Stimulated activated CD8-positive, alpha-beta memory T cell treated with anti-CD3 and anti-CD28 coated beads, Interleukin-7, amount 100 ng/mL, for 48 hours (primary cell): ENCODE measurements around the gene PUS3.
"Not testable (repeated sequence)": the region's sequence is repeated elsewhere in the genome, so short reads cannot be mapped to it uniquely, and the experiment has no call there.

Source experiments
- DNase-seq, 2 donors: peaks; one replicate each; pipeline ENCODE4 v3.0.0-alpha.2; 2020; ENCODE audit warnings: low read depth in 1 of 2; ENCODE audit errors: extremely low read depth in 1 of 2

The PUS3 gene

DNA sequence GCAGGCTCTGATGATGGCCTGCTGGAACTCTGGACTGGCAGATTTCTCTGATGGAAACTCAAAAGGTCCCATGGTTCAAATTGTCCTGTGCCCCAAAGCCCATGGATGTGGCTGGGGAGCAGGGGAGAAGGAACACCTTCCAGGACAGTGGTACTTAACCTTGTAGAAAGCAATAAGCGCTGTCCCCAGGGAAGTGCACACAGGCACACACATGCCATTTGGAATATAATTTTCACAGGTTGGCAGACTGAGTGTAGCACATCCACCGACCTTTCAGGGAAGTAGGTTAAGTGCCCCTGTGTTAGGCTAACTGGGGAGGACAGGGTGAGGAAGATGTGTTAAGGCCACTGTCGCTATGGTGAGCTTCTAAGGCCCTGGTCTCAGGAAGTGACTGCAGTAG is 19.1 kb upstream of the PUS3 start:
- DNase-seq: no peak

GRCh38 chr11:125921042-125921441 is 18.0 kb upstream of the PUS3 start:
- no peak for DNase-seq

- DNase-seq: no peak
These were observed 15.3 kb upstream of the PUS3 start for GRCh38 chr11:125918140-125918840.

- DNase-seq: no peak
These were observed 13.8 kb upstream of the PUS3 start for GRCh38 chr11:125916683-125917347.

- not testable (repeated sequence) for DNase-seq
These were observed 11.6 kb upstream of the PUS3 start for GRCh38 chr11:125914601-125915000.

DNA sequence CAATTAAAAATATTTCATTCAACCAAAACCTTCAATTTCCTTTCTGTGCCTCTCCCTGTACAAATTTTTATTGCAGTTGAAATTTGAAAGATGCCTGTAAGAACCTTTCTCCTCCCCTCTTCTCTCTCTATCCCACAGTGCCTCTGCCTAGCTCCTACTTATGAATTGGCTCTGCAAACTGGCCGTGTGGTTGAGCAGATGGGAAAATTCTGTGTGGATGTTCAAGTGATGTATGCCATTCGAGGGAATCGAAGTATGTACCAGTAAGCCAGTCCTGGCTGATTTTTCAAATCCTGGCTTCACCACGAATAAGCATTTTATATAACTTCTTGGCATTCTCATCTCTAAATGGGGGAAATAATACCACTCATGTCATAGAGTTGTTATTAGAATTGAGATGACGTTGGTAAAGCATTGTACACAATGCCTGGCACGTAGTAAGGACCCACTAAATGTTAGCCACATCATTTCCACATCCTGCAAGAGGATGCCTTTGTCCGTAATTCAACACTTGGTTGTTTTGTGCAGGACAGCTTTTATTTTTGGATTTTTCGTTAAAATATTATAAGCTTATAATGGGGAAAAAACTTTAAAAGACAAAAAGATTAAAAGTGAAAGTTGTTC is 7.3 kb upstream of the PUS3 start:
- DNase-seq: no peak

- no peak for DNase-seq
These were observed 1.7 kb upstream of the PUS3 start for GRCh38 chr11:125904678-125905077.

DNA sequence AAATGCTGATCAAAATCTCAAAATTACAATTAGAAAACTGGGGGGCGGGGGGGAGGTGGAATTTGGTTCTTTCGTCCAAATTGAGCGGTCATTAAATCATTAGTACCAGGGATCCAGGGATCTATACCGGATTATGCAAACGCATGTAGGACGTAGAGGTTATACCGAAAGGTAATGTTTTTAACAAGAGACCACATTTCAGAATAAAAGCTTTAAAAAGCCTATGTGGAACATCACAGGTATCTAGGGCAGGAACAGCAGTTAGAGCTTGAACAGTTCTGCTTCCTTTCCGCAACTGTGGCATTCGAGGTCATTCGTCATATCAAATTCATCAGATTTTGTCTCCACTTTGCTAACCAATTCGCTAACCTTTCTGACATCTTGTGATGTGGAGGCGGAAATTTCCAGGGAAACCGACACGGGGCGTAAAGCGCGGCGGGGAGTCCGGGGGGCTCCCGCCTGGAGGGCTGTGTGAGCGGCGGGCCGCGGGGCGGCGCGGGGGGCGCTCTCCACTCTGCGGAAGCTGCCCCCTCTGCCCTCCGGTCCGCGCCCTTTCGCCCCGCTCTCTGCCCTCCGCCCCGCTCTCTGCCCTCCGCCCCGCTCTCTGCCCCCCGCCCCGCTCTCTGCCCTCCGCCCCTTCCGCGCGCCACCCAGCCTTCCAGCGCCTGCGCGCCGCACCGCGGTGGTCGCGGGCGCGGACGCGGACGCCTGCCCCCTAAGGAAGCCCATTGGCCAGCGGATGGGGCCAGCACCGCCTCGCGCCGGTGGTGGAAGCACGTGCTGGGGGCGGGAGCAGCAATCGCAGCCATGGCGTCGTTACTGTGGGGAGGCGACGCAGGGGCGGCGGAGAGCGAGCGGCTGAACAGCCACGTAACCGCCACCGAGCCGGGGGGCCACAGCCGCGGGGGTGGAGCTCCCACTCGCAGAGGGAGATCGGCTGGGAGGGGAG is 979 bp upstream of the PUS3 start, which contains the start of gene DDX25:
Gene DDX25 (plus strand): TSS at position 798 of the 949 bp plus-strand sequence. CDS start 10 bp downstream, at position 808.
- DNase-seq: no peak

DNA sequence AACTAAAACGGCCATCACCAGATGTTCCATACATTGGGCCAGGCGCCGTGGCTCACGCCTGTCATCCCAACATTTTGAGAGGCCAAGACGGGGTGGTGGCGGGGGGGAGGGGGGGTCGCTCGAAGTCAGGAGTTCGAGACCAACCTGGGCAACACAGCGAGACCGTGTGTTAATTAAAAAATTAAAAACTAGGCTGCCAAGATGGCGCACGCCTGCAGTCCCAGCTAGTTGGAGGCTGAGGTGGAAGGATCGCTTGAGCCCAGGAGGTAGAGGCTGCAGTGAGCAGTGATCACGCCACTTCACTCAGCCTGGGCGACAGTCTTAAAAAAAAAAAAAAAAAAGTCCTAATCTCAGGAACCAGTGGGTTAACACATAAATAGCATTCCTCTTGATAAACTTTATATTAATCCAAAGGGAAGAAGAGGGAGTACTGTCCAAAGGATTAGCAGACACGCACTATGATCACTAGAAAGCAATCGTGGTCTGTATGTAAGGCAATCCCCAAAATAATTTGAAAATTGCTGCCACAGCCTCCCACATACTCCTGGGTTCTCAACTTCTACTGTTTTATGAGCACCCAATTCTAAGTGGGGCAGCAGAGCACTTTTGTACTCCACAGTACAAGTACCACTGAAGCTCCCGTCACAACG is 604 bp downstream of the PUS3 start:
- no peak for DNase-seq

DNA sequence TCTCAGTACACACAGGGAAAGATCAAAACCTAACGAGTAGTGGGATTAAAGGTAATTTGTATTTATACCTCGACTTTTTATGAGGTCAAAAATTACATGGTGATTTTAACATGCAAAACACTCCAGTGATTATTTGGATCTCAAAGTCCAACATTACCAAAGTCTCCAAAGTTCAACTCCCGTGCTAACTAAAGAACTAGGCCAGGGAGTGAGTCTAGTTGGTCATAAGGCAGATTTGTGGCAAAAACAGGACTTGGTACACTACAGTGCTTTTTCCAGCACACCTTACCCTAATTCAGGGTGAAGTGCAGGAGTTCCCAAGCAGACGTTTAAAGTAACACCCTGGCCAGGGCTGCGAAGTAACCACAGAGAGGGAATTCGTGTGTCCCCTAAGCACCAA is 1.1 kb downstream of the PUS3 start:
- DNase-seq: no peak

DNA sequence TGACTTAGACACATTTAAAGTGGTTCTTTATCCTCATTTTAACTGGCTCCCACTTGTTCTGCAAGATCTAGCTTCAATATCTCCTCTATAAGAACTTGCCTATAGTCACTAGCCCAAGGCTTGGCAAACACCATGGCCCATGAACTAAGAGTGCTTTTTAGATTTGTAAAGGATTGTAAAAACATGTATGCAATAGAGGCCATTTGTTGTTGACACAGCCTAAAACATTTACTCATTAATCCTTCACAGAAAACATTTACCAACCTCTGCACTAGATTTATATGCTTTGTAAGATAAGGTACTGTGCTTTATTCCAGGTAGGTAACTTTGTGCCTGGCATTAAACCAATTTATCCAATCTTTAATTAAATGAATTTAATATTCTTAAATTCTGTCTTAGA is 10.0 kb downstream of the PUS3 start:
- DNase-seq: no peak

GRCh38 chr11:125892071-125892470 is 10.9 kb downstream of the PUS3 start:
- DNase-seq: no peak

- DNase-seq: no peak
These were observed 12.4 kb downstream of the PUS3 start for GRCh38 chr11:125890447-125891100.

GRCh38 chr11:125887373-125888324 is 15.4 kb downstream of the PUS3 start, which contains the start of gene HYLS1:
HYLS1 (plus strand) TSS chr11:125887668; CDS start chr11:125899369, 11,701 bp downstream.
- peak; percentile 93 to 97 for DNase-seq

GRCh38 chr11:125886997-125887372 is 16.0 kb downstream of the PUS3 start:
- DNase-seq: peak in 1 of 2 donors; percentile 16

GRCh38 chr11:125883375-125883774 is 19.6 kb downstream of the PUS3 start:
- no peak for DNase-seq

DNA sequence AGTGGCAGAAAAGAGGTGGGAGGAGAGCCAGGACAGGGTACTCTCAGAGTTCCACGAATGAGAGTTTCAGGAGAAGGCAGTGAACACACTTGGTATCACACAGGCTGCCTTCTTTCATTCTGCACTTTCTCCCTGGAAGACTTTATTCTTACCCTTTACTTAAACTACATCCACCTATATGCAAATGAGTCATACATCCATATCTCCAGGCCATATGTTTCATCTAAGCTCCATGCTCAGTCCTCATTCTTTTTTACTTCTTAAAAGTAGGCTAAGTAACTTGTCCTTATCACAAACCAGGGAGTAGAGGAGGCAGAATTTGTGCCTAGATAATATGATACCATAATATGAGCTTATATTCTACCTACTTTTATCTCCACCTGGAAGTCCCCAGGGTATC is 21.7 kb downstream of the PUS3 start:
- no peak for DNase-seq

- DNase-seq: peak in 1 of 2 donors; percentile 25
These were observed 28.4 kb downstream of the PUS3 start for GRCh38 chr11:125874556-125875124.
